Breast epithelium (tissue), 4 donors: ENCODE measurements around the gene TGFBR1. TPM values are rescaled to one million over a fixed set of nuclear protein-coding genes. Genes with fewer than 3 reads are reported as not detected.
"Not testable (repeated sequence)": the region's sequence is repeated elsewhere in the genome, so short reads cannot be mapped to it uniquely, and the experiment has no call there.

Source experiments
- DNase-seq, 2 donors: peaks; one replicate each; pipeline ENCODE4 v3.0.0-alpha.2; 2019; ENCODE audit warnings: low spot score in 2 of 2
- H3K27ac ChIP-seq, 2 donors: fragments of 200-600 bp; sonication (generic) in 1 of 2; one replicate each; pipeline ENCODE4 v1.5.1; 2016 to 2019; ENCODE audit warnings: mild to moderate bottlenecking in 1 of 2
- H3K27me3 ChIP-seq, 2 donors: fragments of 200-600 bp; sonication (generic) in 1 of 2; one replicate each; pipeline versions ENCODE4 v1.5.1 to v1.6.0; 2017 to 2019; ENCODE audit warnings: control low read depth in 1 of 2, mild to moderate bottlenecking in 1 of 2
- H3K36me3 ChIP-seq: fragments of 200-600 bp; one replicate; pipeline ENCODE4 v1.5.1; 2019
- H3K4me1 ChIP-seq, 2 donors: fragments of 200-600 bp; sonication (generic); one replicate each; pipeline ENCODE4 v1.5.1; 2016 to 2019; ENCODE audit warnings: control low read depth in 1 of 2
- H3K4me3 ChIP-seq, 3 donors: fragments of 200-600 bp; sonication (generic); 1 replicate in 2 of 3; 2 replicates in 1 of 3; pipeline ENCODE4 v1.5.1; 2016 to 2019; ENCODE audit warnings: mild to moderate bottlenecking in 3 of 3, moderate library complexity in 2 of 3
- H3K9me3 ChIP-seq, 2 donors: fragments of 200-600 bp; sonication (generic) in 1 of 2; one replicate each; pipeline ENCODE4 v1.5.1; 2016 to 2019; ENCODE audit warnings: control low read depth in 1 of 2
- CTCF ChIP-seq, 3 donors: fragments of 450-650 bp; IDR thresholded peaks; one replicate each; pipeline ENCODE4 v1.5.1; 2016 to 2017; ENCODE audit warnings: antibody characterized with exemption in 3 of 3, mild to moderate bottlenecking in 3 of 3, moderate library complexity in 3 of 3
- POLR2A ChIP-seq: fragments of 450-650 bp; IDR thresholded peaks from one replicate; pipeline ENCODE4 v1.6.1; 2016; ENCODE audit warnings: antibody characterized with exemption, mild to moderate bottlenecking, moderate library complexity
- POLR2AphosphoS5 ChIP-seq, 3 donors: sonication (generic); formaldehyde crosslinking; IDR thresholded peaks; one replicate each; pipeline ENCODE4 v1.6.1; 2017; ENCODE audit warnings: antibody characterized with exemption in 3 of 3
- intact Hi-C: fragments of 100-400 bp; cut with DNase I; formaldehyde crosslinking; loops from one replicate; pipeline ENCODE4 v1.15.1; 2023; ENCODE audit warnings: low total_unique reads
- total RNA-seq, 3 donors: library from RNA; depleted of rRNA; stranded (reverse); fragments of >200 nt; gene quantifications; one replicate each; pipeline ENCODE4 v1.1.0, GENCODE V29; 2016

The TGFBR1 gene
- total RNA-seq, 3 donors from 2014 or later, result 33.1 to 35.4 (median 34.5) TPM

- TF ChIP-seq CTCF (IDR thresholded peaks at IDR 0.05) (no peak), POLR2AphosphoS5 (IDR thresholded peaks at IDR 0.05) (no peak), POLR2A (no peak)
- Histone ChIP-seq H3K36me3 (no peaks in the 10 kb centered on the region), H3K27ac (no peak overlapping the region), H3K27me3 (no peaks in the 10 kb centered on the region), H3K9me3 (peaks cover 0 to 5% of the 10 kb centered on the region in 2 donors), H3K4me1 (peaks cover 0 to 3% of the 10 kb centered on the region in 2 donors), H3K4me3 (no peak overlapping the region)
- intact Hi-C loops, result loop anchor here (10.0 kb wide), 1 partner anchor 632 kb away; no protein-coding TSS in a partner anchor
- no peak for DNase-seq
Measured at GRCh38 chr9:99092643-99093491, 12.0 kb upstream of the TGFBR1 start.

GRCh38 chr9:99093492-99093791 is 11.5 kb upstream of the TGFBR1 start:
- DNase-seq, result no peak
- H3K27ac ChIP-seq, result no peak overlapping the region
- H3K4me1 ChIP-seq, result peaks cover 0 to 3% of the 10 kb centered on the region in 2 donors
- no peaks in the 10 kb centered on the region for H3K27me3 ChIP-seq
- H3K4me3 ChIP-seq, result no peak overlapping the region
- intact Hi-C loops, result loop anchor here (10.0 kb wide), 1 partner anchor 631 kb away; no protein-coding TSS in a partner anchor
- no peaks in the 10 kb centered on the region for H3K36me3 ChIP-seq
- H3K9me3 ChIP-seq, result peaks cover 0 to 5% of the 10 kb centered on the region in 2 donors
- TF ChIP-seq POLR2AphosphoS5 (IDR thresholded peaks at IDR 0.05) (no peak), CTCF (IDR thresholded peaks at IDR 0.05) (no peak), POLR2A (no peak)

DNA sequence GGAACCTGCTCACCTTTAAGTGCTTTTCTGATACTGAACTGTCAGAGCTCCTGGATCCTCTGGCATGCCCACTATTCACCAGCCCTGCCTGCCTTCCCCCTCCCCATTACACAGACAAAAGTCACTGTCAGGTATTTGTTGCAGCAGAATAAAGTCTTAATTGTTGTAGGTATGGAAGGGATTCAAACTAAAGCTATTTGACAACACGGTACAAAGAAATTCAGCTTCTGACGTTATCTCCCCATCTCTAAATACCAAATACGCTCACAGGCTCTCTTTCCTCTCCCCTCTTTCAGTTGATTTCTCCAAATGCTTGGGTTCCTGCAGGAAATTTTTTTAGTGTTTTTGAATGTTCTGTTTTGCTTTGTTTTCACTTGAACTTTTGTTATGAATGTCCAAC is 9.3 kb upstream of the TGFBR1 start:
- intact Hi-C loops, result loop anchor here (5.0 to 10.0 kb wide), 2 partner anchors 629 to 1317 kb away; no protein-coding TSS in a partner anchor
- no peak for TF ChIP-seq CTCF (IDR thresholded peaks at IDR 0.05)
- TF ChIP-seq POLR2A, result no peak
- TF ChIP-seq POLR2AphosphoS5 (IDR thresholded peaks at IDR 0.05), result no peak
- Histone ChIP-seq H3K36me3 (no peaks in the 10 kb centered on the region), H3K4me1 (peaks cover 0 to 3% of the 10 kb centered on the region in 2 donors), H3K27me3 (no peaks in the 10 kb centered on the region), H3K9me3 (no peaks in the 10 kb centered on the region), H3K27ac (no peak overlapping the region), H3K4me3 (no peak overlapping the region)
- DNase-seq, result no peak

GRCh38 chr9:99096409-99096808 is 8.5 kb upstream of the TGFBR1 start:
- H3K4me3 ChIP-seq, result no peak overlapping the region

GRCh38 chr9:99099806-99100585 is 4.9 kb upstream of the TGFBR1 start:
- not testable (repeated sequence) for H3K36me3 ChIP-seq, H3K4me3 ChIP-seq, DNase-seq, H3K27ac ChIP-seq, H3K27me3 ChIP-seq, H3K4me1 ChIP-seq, H3K9me3 ChIP-seq
- intact Hi-C loops, result loop anchor here (5.0 to 10.0 kb wide), 2 partner anchors 625 to 1312 kb away; no protein-coding TSS in a partner anchor

More at GRCh38 chr9:99096409-99096808, 8.5 kb upstream of the TGFBR1 start:
- no peak overlapping the region for H3K27ac ChIP-seq
- H3K27me3 ChIP-seq, result no peaks in the 10 kb centered on the region
- H3K9me3 ChIP-seq, result no peaks in the 10 kb centered on the region
- intact Hi-C loops, result loop anchor here (5.0 to 10.0 kb wide), 2 partner anchors 628 to 1316 kb away; no protein-coding TSS in a partner anchor
- no peak for DNase-seq
- no peaks in the 10 kb centered on the region for H3K36me3 ChIP-seq
- TF ChIP-seq CTCF (IDR thresholded peaks at IDR 0.05) (no peak), POLR2AphosphoS5 (IDR thresholded peaks at IDR 0.05) (no peak), POLR2A (no peak)
- H3K4me1 ChIP-seq, result peaks cover 0 to 3% of the 10 kb centered on the region in 2 donors
